K562 (cell line): ENCODE measurements around the gene BOLA1. TPM values are rescaled to one million over a fixed set of nuclear protein-coding genes. Genes with fewer than 3 reads are reported as not detected.
A peak's percentile ranks its signal among the peaks of the same experiment; 100 is the strongest.

Source experiments
- ATF1 ChIP-seq, 2 experiments: fragments of 450-650 bp in 1 of 2; IDR thresholded peaks; 2 replicates each; pipeline ENCODE4 v1.6.1; 2016; ENCODE audit warnings: missing compliant biosample characterization in 1 of 2, missing genetic modification characterization in 1 of 2
- BACH1 ChIP-seq: fragments of 200-800 bp; sonication (Bioruptor generic); IDR thresholded peaks from 2 replicates; pipeline ENCODE4 v1.6.1; 2016; ENCODE audit warnings: missing genetic modification characterization, missing compliant biosample characterization
- CBX5 ChIP-seq: IDR thresholded peaks from 2 replicates; pipeline ENCODE4 v1.6.1; 2014; ENCODE audit warnings: low read depth, borderline replicate concordance
- DMBX1 ChIP-seq: fragments of 250-450 bp; sonication (Bioruptor Pico); IDR thresholded peaks from 2 replicates; pipeline ENCODE4 v1.8.0; 2022; ENCODE audit warnings: inconsistent platforms, mild to moderate bottlenecking, moderate library complexity, borderline replicate concordance
- DNMT1 ChIP-seq: fragments of 450-650 bp; IDR thresholded peaks from 2 replicates; pipeline ENCODE4 v1.6.1; 2016; ENCODE audit warnings: antibody characterized with exemption, mild to moderate bottlenecking
- MEF2A ChIP-seq: IDR thresholded peaks from 2 replicates; pipeline ENCODE4 v1.6.1; 2011; ENCODE audit warnings: low read depth, mild to moderate bottlenecking, low read length, moderate library complexity; ENCODE audit not compliant: control insufficient read depth
- MTA2 ChIP-seq: fragments of 450-650 bp; IDR thresholded peaks from 2 replicates; pipeline ENCODE4 v1.6.1; 2016; ENCODE audit warnings: low read depth
- POLR2AphosphoS5 ChIP-seq: IDR thresholded peaks from 2 replicates; pipeline ENCODE4 v1.6.1; 2011; ENCODE audit warnings: mild to moderate bottlenecking, low read depth, low read length, moderate library complexity; ENCODE audit not compliant: control insufficient read depth, insufficient read depth
- PPARD ChIP-seq: fragments of 250-450 bp; sonication (Bioruptor Pico); IDR thresholded peaks from 2 replicates; pipeline ENCODE4 v1.8.0; 2022; ENCODE audit warnings: inconsistent platforms, mild to moderate bottlenecking, moderate library complexity
- PRMT5 ChIP-seq: sonication (generic); formaldehyde crosslinking; IDR thresholded peaks from 2 replicates; pipeline ENCODE4 v1.5.0; 2020; ENCODE audit warnings: missing genetic modification reagents
- RBM14 ChIP-seq: fragments of 200-400 bp; formaldehyde crosslinking; IDR thresholded peaks from 2 replicates; pipeline ENCODE4 v1.6.1; 2018; ENCODE audit warnings: low read depth, mild to moderate bottlenecking, low read length, moderate library complexity, borderline replicate concordance; ENCODE audit not compliant: insufficient read depth
- RNF219 ChIP-seq: fragments of 250-450 bp; sonication (Bioruptor Pico); IDR thresholded peaks from 2 replicates; pipeline ENCODE4 v1.5.0; 2022; ENCODE audit warnings: mild to moderate bottlenecking
- SIN3A ChIP-seq, 2 experiments: fragments of 150-350 bp in 1 of 2; IDR thresholded peaks; 2 replicates each; pipeline ENCODE4 v1.6.1; 2011 to 2016; ENCODE audit warnings: borderline replicate concordance in 2 of 2, low read depth in 2 of 2, low read length in 2 of 2, mild to moderate bottlenecking in 2 of 2, moderate library complexity in 2 of 2; ENCODE audit not compliant: control insufficient read depth in 1 of 2
- TFE3 ChIP-seq: fragments of 450-650 bp; formaldehyde crosslinking; IDR thresholded peaks from 2 replicates; pipeline ENCODE4 v1.4.0; 2020; ENCODE audit warnings: mild to moderate bottlenecking, mixed read lengths
- ZFP30 ChIP-seq: fragments of 250-450 bp; sonication (Bioruptor Pico); IDR thresholded peaks from 2 replicates; pipeline ENCODE4 v1.8.0; 2022; ENCODE audit warnings: moderate library complexity, mild to moderate bottlenecking, inconsistent platforms, borderline replicate concordance
- ZNF143 ChIP-seq: sonication (generic); formaldehyde crosslinking; IDR thresholded peaks from 2 replicates; pipeline ENCODE4 v1.9.0; 2022; ENCODE audit warnings: mild to moderate bottlenecking, missing genetic modification reagents
- ZNF280B ChIP-seq: fragments of 250-450 bp; sonication (Bioruptor Pico); IDR thresholded peaks from 2 replicates; pipeline ENCODE4 v1.5.1; 2021; ENCODE audit warnings: mild to moderate bottlenecking
- ZNF655 ChIP-seq: fragments of 250-450 bp; sonication (Bioruptor Pico); IDR thresholded peaks from 2 replicates; pipeline ENCODE4 v1.5.0; 2021
- ZNF778 ChIP-seq: fragments of 450-650 bp; formaldehyde crosslinking; IDR thresholded peaks from 2 replicates; pipeline ENCODE4 v1.4.0; 2020; ENCODE audit warnings: mild to moderate bottlenecking, moderate library complexity
- polyA plus RNA-seq, 8 experiments: library from polyadenylated mRNA; depleted of rRNA in 4 of 8; stranded (reverse) in 5 of 8; unstranded in 3 of 8; fragments of >200 nt; fragmentation: Nextera tagmentation in 2 of 8; fragmentation: Illumina TruSeq in 1 of 8; extraction: Ambion mirVana in 2 of 8; extraction: Trizol in 1 of 8; gene quantifications; 2 replicates each; pipeline versions ENCODE4 v1.2.1 to v1.2.3, GENCODE V29; 2011 to 2014; ENCODE audit warnings: inconsistent platforms in 1 of 8, missing spikeins in 1 of 8
- total RNA-seq, 7 experiments: library from RNA; depleted of rRNA in 6 of 7; stranded (reverse); fragments of >200 nt in 6 of 7; fragmentation: Illumina TruSeq in 2 of 7; extraction: Trizol in 2 of 7; gene quantifications; 2 replicates each; pipeline versions ENCODE4 v1.2.1 to v1.2.3, GENCODE V29; 2011 to 2021; ENCODE audit warnings: low replicate concordance in 1 of 7

The BOLA1 gene
- total and polyA plus RNA-seq, 9 of the 15 experiments (the other 6 are each of a cell fraction or from before 2014, with no cell fraction given), result 0.18 to 1.2 (median 0.40) TPM; not detected in 2

- TF ChIP-seq DNMT1 (no peak), ZNF280B (no peak), MTA2 (no peak), ZFP30 (CRISPR knock-in tag) (no peak), RNF219 (no peak), ATF1 (CRISPR knock-in tag; IDR thresholded peaks at IDR 0.05) (no peak), ATF1 (tag; IDR thresholded peaks at IDR 0.05) (no peak), TFE3 (CRISPR knock-in tag) (no peak; the same call in 1 of the 2 replicates), PRMT5 (CRISPR knock-in tag) (no peak), PPARD (CRISPR knock-in tag) (no peak), SIN3A (IDR thresholded peaks at IDR 0.05; ENCODE audit: borderline replicate concordance in 2 of 2, control insufficient read depth in 1 of 2, low read depth in 2 of 2, low read length in 2 of 2) (peak in 1 of 2 experiments; percentile 45; a peak in 2 of 4 replicates), POLR2AphosphoS5 (no peak; the same call in none of the 2 replicates), ZNF143 (no peak), ZNF778 (CRISPR knock-in tag) (no peak), DMBX1 (CRISPR knock-in tag) (no peak), CBX5 (no peak), MEF2A (no peak), RBM14 (no peak), ZNF655 (no peak), BACH1 (peak; percentile 8; the same call in 1 of the 2 replicates)
Observed at GRCh38 chr1:149884433-149885338, 14.7 kb upstream of the BOLA1 start (continued).
